ENCODE data around the gene MDC1. TPM values are rescaled to one million over a fixed set of nuclear protein-coding genes. Genes with fewer than 3 reads are reported as not detected.

MDC1 gene
- total and polyA plus RNA-seq, 2 of the 13 experiments (the other 11 are each of a cell fraction or from before 2014, with no cell fraction given) = 8.4 to 14.0 TPM

GRCh38 chr6:30654798-30655742 lies 62.0 kb downstream of the MDC1 start (continued):
- TF ChIP-seq ZNF572 (CRISPR knock-in tag; IDR thresholded peaks at IDR 0.05) (peak; percentile 69; the same call in 1 of the 2 replicates), CERS6 (CRISPR knock-in tag; IDR thresholded peaks at IDR 0.05) (no peak), ZNF160 (CRISPR knock-in tag; IDR thresholded peaks at IDR 0.05) (peak; percentile 15; the same call in 1 of the 2 replicates), FOXP1 (IDR thresholded peaks at IDR 0.05) (peak; percentile 59; the same call in 1 of the 2 replicates), FOXP1 (CRISPR knock-in tag; IDR thresholded peaks at IDR 0.05) (peak; percentile 94), RELA (CRISPR knock-in tag; IDR thresholded peaks at IDR 0.05) (no peak), ZNF674 (CRISPR knock-in tag; IDR thresholded peaks at IDR 0.05; ENCODE audit: low read depth) (no peak), EHMT2 (IDR thresholded peaks at IDR 0.05; ENCODE audit: borderline replicate concordance, low read depth, low read length) (peak; percentile 38; the same call in 1 of the 2 replicates), POGK (CRISPR knock-in tag; conservative IDR thresholded peaks at IDR 0.05) (no peak), ZNF549 (CRISPR knock-in tag; IDR thresholded peaks at IDR 0.05) (no peak), NFIB (CRISPR knock-in tag; IDR thresholded peaks at IDR 0.05; ENCODE audit: borderline replicate concordance) (no peak), AHR (CRISPR knock-in tag; IDR thresholded peaks at IDR 0.05) (no peak), IRF9 (CRISPR knock-in tag; IDR thresholded peaks at IDR 0.05; ENCODE audit: borderline replicate concordance) (peak; percentile 38; the same call in 1 of the 2 replicates), HINFP (CRISPR knock-in tag; IDR thresholded peaks at IDR 0.05; ENCODE audit: low read depth) (peak; percentile 40), ZNF44 (CRISPR knock-in tag; IDR thresholded peaks at IDR 0.05) (peak; percentile 91), ZNF17 (CRISPR knock-in tag; IDR thresholded peaks at IDR 0.05) (no peak; the same call in 1 of the 2 replicates), TRIM22 (IDR thresholded peaks at IDR 0.05) (no peak), ZBTB1 (CRISPR knock-in tag; IDR thresholded peaks at IDR 0.05; ENCODE audit: borderline replicate concordance) (no peak; the same call in 1 of the 2 replicates), MXD4 (CRISPR knock-in tag; IDR thresholded peaks at IDR 0.05) (peak; percentile 96), ZKSCAN1 (IDR thresholded peaks at IDR 0.05; ENCODE audit: low read length) (no peak), KDM6A (CRISPR knock-in tag; IDR thresholded peaks at IDR 0.05; ENCODE audit: low read depth) (peak; percentile 91), ZNF724P (CRISPR knock-in tag; IDR thresholded peaks at IDR 0.05; ENCODE audit: borderline replicate concordance) (no peak), CENPBD1 (CRISPR knock-in tag; IDR thresholded peaks at IDR 0.05; ENCODE audit: borderline replicate concordance, low read depth) (no peak)

All from HepG2 (cell line).